HepG2 (cell line): ENCODE measurements around the gene GPT2. TPM values are rescaled to one million over a fixed set of nuclear protein-coding genes. Genes with fewer than 3 reads are reported as not detected.

Experiments used
- GATA4 ChIP-seq: sonication (generic); IDR thresholded peaks from 2 replicates; pipeline ENCODE4 v1.6.1; 2016; ENCODE audit warnings: antibody characterized with exemption, low read depth, borderline replicate concordance
- MED8 ChIP-seq: sonication (generic); formaldehyde crosslinking; IDR thresholded peaks from 2 replicates; pipeline ENCODE4 v1.8.1; 2023; ENCODE audit warnings: mild to moderate bottlenecking, missing genetic modification reagents; ENCODE audit not compliant: insufficient replicate concordance
- REPIN1 ChIP-seq: sonication (generic); formaldehyde crosslinking; IDR thresholded peaks from 2 replicates; pipeline ENCODE4 v1.8.0; 2022; ENCODE audit warnings: missing genetic modification reagents, low read depth, mild to moderate bottlenecking, borderline replicate concordance
- SSRP1 ChIP-seq: IDR thresholded peaks from 2 replicates; pipeline ENCODE4 v1.6.1; 2016; ENCODE audit warnings: control low read depth
- TBL1XR1 ChIP-seq: fragments of 150-350 bp; IDR thresholded peaks from 2 replicates; pipeline ENCODE4 v1.6.1; 2014; ENCODE audit warnings: borderline replicate concordance, low read length; ENCODE audit not compliant: partially characterized antibody
- ZBTB40 ChIP-seq, 2 experiments: fragments of 450-650 bp in 1 of 2; sonication (generic) in 1 of 2; formaldehyde crosslinking in 1 of 2; IDR thresholded peaks; 2 replicates each; pipeline versions ENCODE4 v1.6.1 to v1.8.0; 2016 to 2022; ENCODE audit warnings: antibody characterized with exemption in 1 of 2, mild to moderate bottlenecking in 1 of 2, missing genetic modification reagents in 1 of 2
- ZNF296 ChIP-seq: sonication (generic); formaldehyde crosslinking; conservative IDR thresholded peaks from 2 replicates; pipeline ENCODE4 v1.5.0; 2020; ENCODE audit warnings: mild to moderate bottlenecking, missing genetic modification reagents
- ZNF451 ChIP-seq: sonication (generic); formaldehyde crosslinking; IDR thresholded peaks from 2 replicates; pipeline ENCODE4 v1.5.0; 2020; ENCODE audit warnings: mild to moderate bottlenecking, missing genetic modification reagents
- ZNF567 ChIP-seq: sonication (generic); formaldehyde crosslinking; IDR thresholded peaks from 2 replicates; pipeline ENCODE4 v1.8.1; 2023; ENCODE audit warnings: mild to moderate bottlenecking, missing genetic modification reagents, borderline replicate concordance
- ZNF746 ChIP-seq: sonication (generic); formaldehyde crosslinking; IDR thresholded peaks from 2 replicates; pipeline ENCODE4 v1.8.0; 2022; ENCODE audit warnings: mild to moderate bottlenecking, missing genetic modification reagents
- polyA plus RNA-seq, 8 experiments: library from polyadenylated mRNA; depleted of rRNA in 3 of 8; stranded (reverse) in 7 of 8; unstranded in 1 of 8; fragments of >200 nt; fragmentation: Illumina TruSeq in 4 of 8; extraction: Trizol in 4 of 8; gene quantifications; 2 replicates each; pipeline versions ENCODE4 v1.2.1 to v1.2.3, GENCODE V29; 2011 to 2016; ENCODE audit warnings: low read depth in 4 of 8, missing spikeins in 1 of 8, mixed read lengths in 1 of 8; ENCODE audit not compliant: insufficient read depth in 1 of 8
- total RNA-seq, 5 experiments: library from RNA; depleted of rRNA; stranded (reverse); fragments of >200 nt; fragmentation: Illumina TruSeq; extraction: Trizol; gene quantifications; 2 replicates each; pipeline ENCODE4 v1.2.3, GENCODE V29; 2016; ENCODE audit warnings: low read depth in 1 of 5
- TF ChIP-seq, protein P1 (sequence below): sonication (generic); formaldehyde crosslinking; IDR thresholded peaks from 2 replicates; pipeline ENCODE4 v1.4.0; 2020; ENCODE audit warnings: missing genetic modification reagents, borderline replicate concordance

The GPT2 gene
- total and polyA plus RNA-seq, 2 of the 13 experiments (the other 11 are each of a cell fraction or from before 2014, with no cell fraction given), result 138 to 267 TPM

DNA sequence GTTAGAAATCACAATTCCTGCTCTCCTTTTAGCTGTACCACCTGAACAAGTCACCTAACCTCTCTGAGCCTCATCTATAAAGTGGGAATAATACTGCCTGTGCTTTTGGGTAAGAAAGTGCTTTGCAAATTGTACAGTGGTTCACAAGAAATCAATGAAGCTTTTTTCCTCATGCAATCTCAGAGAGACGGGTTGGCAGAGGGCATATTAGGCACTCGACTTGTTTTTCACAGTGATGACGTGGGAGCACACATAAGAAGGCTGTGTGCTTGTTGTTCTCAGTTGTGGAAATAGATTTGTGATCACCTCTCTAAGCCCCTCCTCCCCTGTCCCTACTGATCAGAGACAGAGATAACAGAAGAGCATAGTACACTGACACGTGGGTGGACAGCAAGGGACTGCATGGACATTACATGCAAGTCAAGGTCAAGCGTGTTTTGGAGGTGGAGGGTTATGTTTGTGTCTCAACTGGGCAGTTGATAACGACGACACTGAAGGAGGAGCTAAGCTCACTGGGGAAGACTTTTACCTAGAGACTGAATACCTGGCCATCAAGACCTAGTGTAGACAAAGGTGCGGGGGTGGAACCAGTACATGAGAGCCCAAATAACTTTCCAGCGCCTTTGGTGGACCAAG lies 1.7 kb upstream of the GPT2 start (continued):
- TF ChIP-seq, protein P1, sequence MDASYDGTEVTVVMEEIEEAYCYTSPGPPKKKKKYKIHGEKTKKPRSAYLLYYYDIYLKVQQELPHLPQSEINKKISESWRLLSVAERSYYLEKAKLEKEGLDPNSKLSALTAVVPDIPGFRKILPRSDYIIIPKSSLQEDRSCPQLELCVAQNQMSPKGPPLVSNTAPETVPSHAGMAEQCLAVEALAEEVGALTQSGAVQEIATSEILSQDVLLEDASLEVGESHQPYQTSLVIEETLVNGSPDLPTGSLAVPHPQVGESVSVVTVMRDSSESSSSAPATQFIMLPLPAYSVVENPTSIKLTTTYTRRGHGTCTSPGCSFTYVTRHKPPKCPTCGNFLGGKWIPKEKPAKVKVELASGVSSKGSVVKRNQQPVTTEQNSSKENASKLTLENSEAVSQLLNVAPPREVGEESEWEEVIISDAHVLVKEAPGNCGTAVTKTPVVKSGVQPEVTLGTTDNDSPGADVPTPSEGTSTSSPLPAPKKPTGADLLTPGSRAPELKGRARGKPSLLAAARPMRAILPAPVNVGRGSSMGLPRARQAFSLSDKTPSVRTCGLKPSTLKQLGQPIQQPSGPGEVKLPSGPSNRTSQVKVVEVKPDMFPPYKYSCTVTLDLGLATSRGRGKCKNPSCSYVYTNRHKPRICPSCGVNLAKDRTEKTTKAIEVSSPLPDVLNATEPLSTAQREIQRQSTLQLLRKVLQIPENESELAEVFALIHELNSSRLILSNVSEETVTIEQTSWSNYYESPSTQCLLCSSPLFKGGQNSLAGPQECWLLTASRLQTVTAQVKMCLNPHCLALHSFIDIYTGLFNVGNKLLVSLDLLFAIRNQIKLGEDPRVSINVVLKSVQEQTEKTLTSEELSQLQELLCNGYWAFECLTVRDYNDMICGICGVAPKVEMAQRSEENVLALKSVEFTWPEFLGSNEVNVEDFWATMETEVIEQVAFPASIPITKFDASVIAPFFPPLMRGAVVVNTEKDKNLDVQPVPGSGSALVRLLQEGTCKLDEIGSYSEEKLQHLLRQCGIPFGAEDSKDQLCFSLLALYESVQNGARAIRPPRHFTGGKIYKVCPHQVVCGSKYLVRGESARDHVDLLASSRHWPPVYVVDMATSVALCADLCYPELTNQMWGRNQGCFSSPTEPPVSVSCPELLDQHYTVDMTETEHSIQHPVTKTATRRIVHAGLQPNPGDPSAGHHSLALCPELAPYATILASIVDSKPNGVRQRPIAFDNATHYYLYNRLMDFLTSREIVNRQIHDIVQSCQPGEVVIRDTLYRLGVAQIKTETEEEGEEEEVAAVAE (CRISPR knock-in tag), result peak; percentile 84
- TF ChIP-seq ZNF746 (CRISPR knock-in tag) (peak; percentile 88), ZNF451 (CRISPR knock-in tag) (peak; percentile 74; the same call in 1 of the 2 replicates), MED8 (CRISPR knock-in tag) (no peak), TBL1XR1 (peak; percentile 85), GATA4 (peak; percentile 97), SSRP1 (CRISPR knock-in tag) (no peak), REPIN1 (CRISPR knock-in tag) (peak; percentile 65; the same call in 1 of the 2 replicates), ZNF567 (CRISPR knock-in tag) (peak; percentile 40; the same call in 1 of the 2 replicates), ZBTB40 (IDR thresholded peaks at IDR 0.05) (no peak), ZBTB40 (CRISPR knock-in tag; IDR thresholded peaks at IDR 0.05) (peak; percentile 78; the same call in 1 of the 2 replicates), ZNF296 (CRISPR knock-in tag) (peak; percentile 98)
